ENCODE data around the gene MXD4. TPM values are rescaled to one million over a fixed set of nuclear protein-coding genes. Genes with fewer than 3 reads are reported as not detected.

Gene MXD4
- total and polyA plus RNA-seq, 2 of the 13 experiments (the other 11 are each of a cell fraction or from before 2014, with no cell fraction given), result 29.0 to 31.3 TPM

GRCh38 chr4:2303121-2303685 lies 41.3 kb upstream of the MXD4 start (continued):
- TF ChIP-seq HMGXB3 (CRISPR knock-in tag; IDR thresholded peaks at IDR 0.05; ENCODE audit: borderline replicate concordance), result no peak

GRCh38 chr4:2302387-2303119 lies 40.6 kb upstream of the MXD4 start:
- no peak overlapping the region for H2AFZ ChIP-seq (ENCODE audit: low read length)
- no peaks in the 10 kb centered on the region for H3K79me2 ChIP-seq (ENCODE audit: insufficient read depth, low read length)
- in situ Hi-C loops (cut with HindIII; ENCODE audit: extremely low pct_ligation_motif_present, low pct_unique_long_range_greater_than_20kb) (no loop called here), intact Hi-C loops (cut with micrococcal nuclease; ENCODE audit: unreplicated experiment) (no loop called here)
- no peaks in the 10 kb centered on the region for H3K4me1 ChIP-seq (ENCODE audit: insufficient read depth, low read length)
- no peak overlapping the region for H3K27ac ChIP-seq (ENCODE audit: extremely low read length, insufficient read depth, low read length)
- DNase-seq (ENCODE audit: low spot score) (no peak), ATAC-seq (no peak), FAIRE-seq (no peak)
- H3K36me3 ChIP-seq (replicated peaks in 1 of 2; ENCODE audit: control insufficient read depth in 1 of 2, insufficient read depth in 2 of 2, low read length in 2 of 2), result no peaks in the 10 kb centered on the region
- WGBS (ENCODE audit: low lambda C conversion rate), result 67% methylated on average over 28 of the region's 28 CpGs
- CTCF ChIA-PET (ENCODE audit: low intra/inter-chr PET ratio, low total read pairs), result no interaction called here
- H3K9ac ChIP-seq (ENCODE audit: insufficient read depth, low read depth, low read length), result no peak overlapping the region
- BruUV-seq (replicated peaks), result no TSS peak
- no peaks in the 10 kb centered on the region for H3K9me3 ChIP-seq (ENCODE audit: low read length)
- no peak overlapping the region for H3K4me2 ChIP-seq (ENCODE audit: low read depth, low read length)
- no peaks in the 10 kb centered on the region for H4K20me1 ChIP-seq (ENCODE audit: insufficient read depth, low read length)
- H3K4me3 ChIP-seq (replicated peaks in 1 of 3; ENCODE audit: insufficient read depth in 1 of 3, low read depth in 2 of 3, low read length in 3 of 3), result no peak overlapping the region
- POLR2A ChIA-PET, result no interaction called here
- peaks cover 8 to 43% of the 10 kb centered on the region in 2 experiments; a peak in 4 of 5 replicates for H3K27me3 ChIP-seq (ENCODE audit: control insufficient read depth in 1 of 2, insufficient read depth in 2 of 2, low read length in 2 of 2)
- TF ChIP-seq ZNF609 (CRISPR knock-in tag; IDR thresholded peaks at IDR 0.05; ENCODE audit: borderline replicate concordance) (no peak), ZSCAN5A (CRISPR knock-in tag; IDR thresholded peaks at IDR 0.05; ENCODE audit: borderline replicate concordance) (no peak), LRRFIP1 (CRISPR knock-in tag; conservative IDR thresholded peaks at IDR 0.05) (no peak), SIX4 (CRISPR knock-in tag; IDR thresholded peaks at IDR 0.05) (no peak), KLF16 (CRISPR knock-in tag; IDR thresholded peaks at IDR 0.05) (no peak), ZNF543 (CRISPR knock-in tag; IDR thresholded peaks at IDR 0.05) (no peak)

Data from HepG2 (cell line).